Liver (tissue), 2 donors: Measurements from ENCODE around the gene FUT2.

Experiments used
- CTCF ChIP-seq: fragments of 150-350 bp; IDR thresholded peaks from 2 replicates; pipeline ENCODE4 v1.5.1; 2017; ENCODE audit warnings: improper control_type of control experiment, low read depth, low read length; ENCODE audit not compliant: missing input control
- MAX ChIP-seq: IDR thresholded peaks from 2 replicates; pipeline ENCODE4 v1.6.1; 2016; ENCODE audit warnings: antibody characterized with exemption
- REST ChIP-seq: IDR thresholded peaks from 2 replicates; pipeline ENCODE4 v1.6.1; 2016; ENCODE audit warnings: antibody characterized with exemption, mild to moderate bottlenecking
- ZBTB33 ChIP-seq: IDR thresholded peaks from 2 replicates; pipeline ENCODE4 v1.6.1; 2016; ENCODE audit warnings: antibody characterized with exemption
- donor health status: healthy.

GRCh38 chr19:48660852-48661710, 34.7 kb upstream of the FUT2 start:
- TF ChIP-seq CTCF: no peak
- no peak for TF ChIP-seq REST
- no peak for TF ChIP-seq MAX
- TF ChIP-seq ZBTB33: no peak
